Measurements from ENCODE around the gene MEIOC.

GRCh38 chr17:44647736-44648135 lies 8.5 kb upstream of the MEIOC start:
- TF ChIP-seq YY1 (IDR thresholded peaks at IDR 0.05; ENCODE audit: insufficient read depth, insufficient read length) (no peak), ZNF274 (IDR thresholded peaks at IDR 0.05; ENCODE audit: low read depth, low read length) (no peak), SUZ12 (IDR thresholded peaks at IDR 0.05; ENCODE audit: extremely low read depth, insufficient read depth, insufficient read length) (no peak)
